ENCODE data around the gene NEDD8. TPM values are rescaled to one million over a fixed set of nuclear protein-coding genes. Genes with fewer than 3 reads are reported as not detected.

NEDD8 gene
- total and polyA plus RNA-seq, 4 donors = 79.6 to 278 (median 240) TPM

Small RNA genes within 50 kb of the gene (small RNA-seq; reads per million reads assigned to genes)
- gene AL136295.4 (ENCODE audit: low replicate concordance) (not detected), gene CHMP4A (ENCODE audit: low replicate concordance) (not detected), gene IPO4 (ENCODE audit: low replicate concordance) (not detected), gene MDP1 (ENCODE audit: low replicate concordance) (not detected)

Other genes starting within 250 kb of the NEDD8 start
Only the 30 nearest of the 34 such genes appear.
- gene CARMIL3, start 180.4 kb downstream of the NEDD8 start, total RNA-seq = 10 to 100 TPM; 10.2 to 11.9 TPM
- gene CARMIL3, start 180.4 kb downstream of the NEDD8 start, polyA plus RNA-seq (ENCODE audit: insufficient read length in 2 of 2) = 10 to 100 TPM; 32.9 to 43.2 TPM
- gene CPNE6, start 160.8 kb downstream of the NEDD8 start, total RNA-seq = 10 to 100 TPM in 1 of 2 donors, 1 to 10 TPM in 1; 1.7 to 55.7 TPM
- gene CPNE6, start 160.8 kb downstream of the NEDD8 start, polyA plus RNA-seq (ENCODE audit: insufficient read length in 2 of 2) = 10 to 100 TPM; 14.1 to 15.1 TPM
- gene PCK2, start 138.1 kb downstream of the NEDD8 start, total RNA-seq = 1 to 10 TPM; 3.9 to 5.1 TPM
- gene PCK2, start 138.1 kb downstream of the NEDD8 start, polyA plus RNA-seq (ENCODE audit: insufficient read length in 2 of 2) = 1 to 10 TPM; 6.6 to 7.0 TPM
- gene DCAF11, start 117.6 kb downstream of the NEDD8 start, total RNA-seq = 10 to 100 TPM; 62.1 to 66.9 TPM
- 10 to 100 TPM; 59.5 to 64.1 TPM for gene DCAF11, start 117.6 kb downstream of the NEDD8 start, polyA plus RNA-seq (ENCODE audit: insufficient read length in 2 of 2)
- gene NRL, start 117.4 kb downstream of the NEDD8 start, total RNA-seq = 1 to 10 TPM; 1.8 to 2.4 TPM
- 1 to 10 TPM; 3.5 to 4.8 TPM for gene NRL, start 117.4 kb downstream of the NEDD8 start, polyA plus RNA-seq (ENCODE audit: insufficient read length in 2 of 2)
- gene FITM1, start 101.7 kb downstream of the NEDD8 start, total RNA-seq = under 1 TPM in 1 of 2 donors, not detected in 1; 0.77 TPM
- 1 to 10 TPM; 1.1 to 1.2 TPM for gene FITM1, start 101.7 kb downstream of the NEDD8 start, polyA plus RNA-seq (ENCODE audit: insufficient read length in 2 of 2)
- gene PSME1, start 96.2 kb downstream of the NEDD8 start, total RNA-seq = 100 to 1,000 TPM in 1 of 2 donors, 10 to 100 TPM in 1; 49.0 to 134 TPM
- gene PSME1, start 96.2 kb downstream of the NEDD8 start, polyA plus RNA-seq (ENCODE audit: insufficient read length in 2 of 2) = 100 to 1,000 TPM in 1 of 2 donors, 10 to 100 TPM in 1; 96.2 to 103 TPM
- gene EMC9, start 90.8 kb downstream of the NEDD8 start, total RNA-seq = 10 to 100 TPM; 11.0 to 20.1 TPM
- gene EMC9, start 90.8 kb downstream of the NEDD8 start, polyA plus RNA-seq (ENCODE audit: insufficient read length in 2 of 2) = 10 to 100 TPM; 31.2 to 37.2 TPM
- 100 to 1,000 TPM in 1 of 2 donors, 10 to 100 TPM in 1; 59.4 to 136 TPM for gene PSME2, start 85.8 kb downstream of the NEDD8 start, total RNA-seq
- 100 to 1,000 TPM; 112 to 115 TPM for gene PSME2, start 85.8 kb downstream of the NEDD8 start, polyA plus RNA-seq (ENCODE audit: insufficient read length in 2 of 2)
- 10 to 100 TPM; 17.8 to 47.3 TPM for gene RNF31, start 84.9 kb downstream of the NEDD8 start, total RNA-seq
- gene RNF31, start 84.9 kb downstream of the NEDD8 start, polyA plus RNA-seq (ENCODE audit: insufficient read length in 2 of 2) = 10 to 100 TPM; 50.2 to 56.8 TPM
- gene IRF9, start 71.1 kb downstream of the NEDD8 start, total RNA-seq = 10 to 100 TPM; 50.0 to 81.4 TPM
- 10 to 100 TPM; 68.6 to 74.0 TPM for gene IRF9, start 71.1 kb downstream of the NEDD8 start, polyA plus RNA-seq (ENCODE audit: insufficient read length in 2 of 2)
- 10 to 100 TPM; 18.7 to 21.8 TPM for gene REC8, start 60.3 kb downstream of the NEDD8 start, total RNA-seq
- gene REC8, start 60.3 kb downstream of the NEDD8 start, polyA plus RNA-seq (ENCODE audit: insufficient read length in 2 of 2) = 100 to 1,000 TPM in 1 of 2 donors, 10 to 100 TPM in 1; 95.9 to 129 TPM
- 10 to 100 TPM in 1 of 2 donors, 1 to 10 TPM in 1; 9.2 to 28.2 TPM for gene IPO4, start 43.6 kb downstream of the NEDD8 start, total RNA-seq
- gene IPO4, start 43.6 kb downstream of the NEDD8 start, polyA plus RNA-seq (ENCODE audit: insufficient read length in 2 of 2) = 10 to 100 TPM; 19.4 to 22.7 TPM
- 10 to 100 TPM; 36.6 to 62.9 TPM for gene TM9SF1, start 36.9 kb downstream of the NEDD8 start, total RNA-seq
- 10 to 100 TPM; 30.7 to 36.8 TPM for gene TM9SF1, start 36.9 kb downstream of the NEDD8 start, polyA plus RNA-seq (ENCODE audit: insufficient read length in 2 of 2)
- gene TSSK4, start 26.7 kb downstream of the NEDD8 start, total RNA-seq = not detected
- gene TSSK4, start 26.7 kb downstream of the NEDD8 start, polyA plus RNA-seq (ENCODE audit: insufficient read length in 2 of 2) = 10 to 100 TPM in 1 of 2 donors, 1 to 10 TPM in 1; 7.4 to 15.2 TPM
- gene CHMP4A, start 18.9 kb downstream of the NEDD8 start, total RNA-seq = 10 to 100 TPM; 23.2 to 44.2 TPM
- gene CHMP4A, start 18.9 kb downstream of the NEDD8 start, polyA plus RNA-seq (ENCODE audit: insufficient read length in 2 of 2) = 10 to 100 TPM; 48.9 to 62.9 TPM
- gene MDP1, start 16.3 kb downstream of the NEDD8 start, total RNA-seq = 10 to 100 TPM; 22.1 to 46.2 TPM
- 10 to 100 TPM; 19.5 to 21.3 TPM for gene MDP1, start 16.3 kb downstream of the NEDD8 start, polyA plus RNA-seq (ENCODE audit: insufficient read length in 2 of 2)
- 10 to 100 TPM; 57.5 to 77.4 TPM for gene GMPR2, start 562 bp upstream of the NEDD8 start, total RNA-seq
- gene GMPR2, start 562 bp upstream of the NEDD8 start, polyA plus RNA-seq (ENCODE audit: insufficient read length in 2 of 2) = 10 to 100 TPM; 84.0 to 96.9 TPM
- 10 to 100 TPM; 41.9 to 64.1 TPM for gene TINF2, start 10.3 kb upstream of the NEDD8 start, total RNA-seq
- 10 to 100 TPM; 51.8 to 59.1 TPM for gene TINF2, start 10.3 kb upstream of the NEDD8 start, polyA plus RNA-seq (ENCODE audit: insufficient read length in 2 of 2)
- gene TGM1, start 30.8 kb upstream of the NEDD8 start, total RNA-seq = 1 to 10 TPM in 1 of 2 donors, under 1 TPM in 1; 0.99 to 6.2 TPM
- 1 to 10 TPM; 4.9 to 6.1 TPM for gene TGM1, start 30.8 kb upstream of the NEDD8 start, polyA plus RNA-seq (ENCODE audit: insufficient read length in 2 of 2)
- 10 to 100 TPM; 23.1 to 23.5 TPM for gene RABGGTA, start 39.2 kb upstream of the NEDD8 start, total RNA-seq
- 10 to 100 TPM; 31.8 to 42.9 TPM for gene RABGGTA, start 39.2 kb upstream of the NEDD8 start, polyA plus RNA-seq (ENCODE audit: insufficient read length in 2 of 2)
- 10 to 100 TPM; 12.6 to 20.2 TPM for gene DHRS1, start 67.4 kb upstream of the NEDD8 start, total RNA-seq
- 10 to 100 TPM; 31.1 to 47.5 TPM for gene DHRS1, start 67.4 kb upstream of the NEDD8 start, polyA plus RNA-seq (ENCODE audit: insufficient read length in 2 of 2)
- gene NOP9, start 67.5 kb upstream of the NEDD8 start, total RNA-seq = 10 to 100 TPM; 18.7 to 21.5 TPM
- gene NOP9, start 67.5 kb upstream of the NEDD8 start, polyA plus RNA-seq (ENCODE audit: insufficient read length in 2 of 2) = 10 to 100 TPM; 25.7 to 27.7 TPM
- 10 to 100 TPM in 1 of 2 donors, 1 to 10 TPM in 1; 4.9 to 14.8 TPM for gene CIDEB, start 75.6 kb upstream of the NEDD8 start, total RNA-seq
- 1 to 10 TPM; 6.3 to 7.8 TPM for gene CIDEB, start 75.6 kb upstream of the NEDD8 start, polyA plus RNA-seq (ENCODE audit: insufficient read length in 2 of 2)
- 1 to 10 TPM; 1.4 to 3.6 TPM for gene LTB4R2, start 77.8 kb upstream of the NEDD8 start, total RNA-seq
- 1 to 10 TPM; 2.5 to 3.3 TPM for gene LTB4R2, start 77.8 kb upstream of the NEDD8 start, polyA plus RNA-seq (ENCODE audit: insufficient read length in 2 of 2)
- gene LTB4R, start 79.1 kb upstream of the NEDD8 start, total RNA-seq = 1 to 10 TPM; 2.7 to 2.8 TPM
- gene LTB4R, start 79.1 kb upstream of the NEDD8 start, polyA plus RNA-seq (ENCODE audit: insufficient read length in 2 of 2) = 1 to 10 TPM; 3.8 to 6.2 TPM
- 1 to 10 TPM; 3.5 to 9.0 TPM for gene ADCY4, start 102.7 kb upstream of the NEDD8 start, total RNA-seq
- 10 to 100 TPM; 11.9 to 16.0 TPM for gene ADCY4, start 102.7 kb upstream of the NEDD8 start, polyA plus RNA-seq (ENCODE audit: insufficient read length in 2 of 2)
- gene RIPK3, start 107.6 kb upstream of the NEDD8 start, total RNA-seq = 1 to 10 TPM; 1.4 to 3.1 TPM
- gene RIPK3, start 107.6 kb upstream of the NEDD8 start, polyA plus RNA-seq (ENCODE audit: insufficient read length in 2 of 2) = 1 to 10 TPM; 1.4 to 2.0 TPM
- gene NFATC4, start 135.8 kb upstream of the NEDD8 start, total RNA-seq = 10 to 100 TPM; 10.8 to 63.3 TPM
- 10 to 100 TPM; 23.6 to 42.0 TPM for gene NFATC4, start 135.8 kb upstream of the NEDD8 start, polyA plus RNA-seq (ENCODE audit: insufficient read length in 2 of 2)
- 10 to 100 TPM; 14.8 to 37.4 TPM for gene NYNRIN, start 166.6 kb upstream of the NEDD8 start, total RNA-seq
- gene NYNRIN, start 166.6 kb upstream of the NEDD8 start, polyA plus RNA-seq (ENCODE audit: insufficient read length in 2 of 2) = 10 to 100 TPM; 25.3 to 35.0 TPM